ENCODE data around the gene DHX8. TPM values are rescaled to one million over a fixed set of nuclear protein-coding genes. Genes with fewer than 3 reads are reported as not detected.

DHX8 gene
- total and polyA plus RNA-seq, 10 of the 15 experiments (the other 5 are each of a cell fraction or from before 2014, with no cell fraction given): 27.6 to 50.4 (median 35.7) TPM

- TF ChIP-seq SUPT20H (IDR thresholded peaks at IDR 0.05; ENCODE audit: borderline replicate concordance, control insufficient read depth, low read depth, low read length) (no peak), CTCF (IDR thresholded peaks at IDR 0.05 in 2 of 3, conservative IDR thresholded peaks at IDR 0.05 in 1 of 3; ENCODE audit: control insufficient read depth in 2 of 3, extremely low read depth in 1 of 3, insufficient read depth in 1 of 3, low read depth in 3 of 3, low read length in 3 of 3) (no peak), SPI1 (IDR thresholded peaks at IDR 0.05; ENCODE audit: borderline replicate concordance, insufficient read depth, low read depth, low read length) (peak; percentile 55; the same call in 1 of the 2 replicates), GATAD2B (conservative IDR thresholded peaks at IDR 0.05; ENCODE audit: low read depth) (peak; percentile 62), DPF2 (IDR thresholded peaks at IDR 0.05) (no peak)
Observed at GRCh38 chr17:43517615-43518386, 34.0 kb downstream of the DHX8 start (continued).

GRCh38 chr17:43521389-43521788 is 37.6 kb downstream of the DHX8 start:
- RAD21 ChIA-PET (ENCODE audit: unreplicated experiment): interaction anchor here (0.8 to 1.9 kb wide), 3 partner anchors 52 to 152 kb away, joined by 4 to 11 read pairs (median 8); no protein-coding TSS in a partner anchor
- intact Hi-C loops (cut with micrococcal nuclease; ENCODE audit: unreplicated experiment) (loop anchor here (5.0 kb wide), 1 partner anchor 56 kb away; no protein-coding TSS in a partner anchor), in situ Hi-C loops (cut with MboI) (no loop called here)
- H2AFZ ChIP-seq (ENCODE audit: control insufficient read depth, low read depth, low read length): no peak overlapping the region
- POLR2A ChIA-PET: interaction anchor here (1.0 kb wide), 1 partner anchor 20 kb away, joined by 3 read pairs; no protein-coding TSS in a partner anchor
- WGBS (ENCODE audit: insufficient coverage, insufficient replicate concordance, low lambda C conversion rate, missing lambda C conversion rate): 100% methylated on average over 4 of the region's 4 CpGs
- FAIRE-seq: no peak
- H3K9me3 ChIP-seq (replicated peaks; ENCODE audit: control insufficient read depth, insufficient read depth, low read length): no peaks in the 10 kb centered on the region
- H3K4me1 ChIP-seq (ENCODE audit: control insufficient read depth, insufficient read depth, low read length): peaks cover 18% of the 10 kb centered on the region
- H4K20me1 ChIP-seq (ENCODE audit: control insufficient read depth, insufficient read depth): no peaks in the 10 kb centered on the region
- ATAC-seq: no peak
- BruUV-seq (replicated peaks): no TSS peak
- H3K27ac ChIP-seq (ENCODE audit: control insufficient read depth, insufficient read depth): no peak overlapping the region
- H3K4me3 ChIP-seq: no peak overlapping the region
- H3K79me2 ChIP-seq (ENCODE audit: control insufficient read depth, insufficient read depth, low read length): no peaks in the 10 kb centered on the region
- SMC1A ChIA-PET (ENCODE audit: uncharacterized antibody, unreplicated experiment): interaction anchor here (0.9 to 8.1 kb wide), 4 partner anchors 15 to 388 kb away, joined by 3 to 118 read pairs (median 3); partner anchors contain the start of gene DHX8
- peaks cover 27 to 45% of the 10 kb centered on the region in 2 experiments for H3K36me3 ChIP-seq (ENCODE audit: control insufficient read depth in 2 of 2, insufficient read depth in 2 of 2, low read length in 1 of 2)
- CTCF ChIA-PET: interaction anchor here (1.0 to 5.5 kb wide), 7 partner anchors 20 to 152 kb away, joined by 3 to 108 read pairs (median 5); no protein-coding TSS in a partner anchor
- H3K9ac ChIP-seq (ENCODE audit: control insufficient read depth, insufficient read depth, low read length): no peak overlapping the region
- no peaks in the 10 kb centered on the region for H3K27me3 ChIP-seq (replicated peaks in 1 of 2; ENCODE audit: control insufficient read depth in 2 of 2, insufficient read depth in 2 of 2, low read length in 1 of 2)
- no peak overlapping the region for H3K4me2 ChIP-seq (ENCODE audit: control insufficient read depth, insufficient read depth)
- DNase-seq (ENCODE audit: low read depth, low spot score): no peak
- TF ChIP-seq HDGF (IDR thresholded peaks at IDR 0.05): no peak
- no peak for TF ChIP-seq MXI1 (IDR thresholded peaks at IDR 0.05; ENCODE audit: low read depth, low read length)
- no peak for TF ChIP-seq FOXM1 (IDR thresholded peaks at IDR 0.05; ENCODE audit: low read depth, low read length)
- no peak for TF ChIP-seq RELA (IDR thresholded peaks at IDR 0.05; ENCODE audit: borderline replicate concordance, partially characterized antibody)
- no peak for TF ChIP-seq YBX1 (IDR thresholded peaks at IDR 0.05)
- TF ChIP-seq RAD51 (IDR thresholded peaks at IDR 0.05): no peak
- TF ChIP-seq SP1 (IDR thresholded peaks at IDR 0.05; ENCODE audit: low read depth, low read length): no peak
- TF ChIP-seq CHD2 (IDR thresholded peaks at IDR 0.05; ENCODE audit: borderline replicate concordance, low read depth, low read length): no peak
- no peak for TF ChIP-seq SIN3A (IDR thresholded peaks at IDR 0.05; ENCODE audit: low read depth, low read length)
- TF ChIP-seq ESRRA (IDR thresholded peaks at IDR 0.05; ENCODE audit: low read length): no peak
- TF ChIP-seq SKIL (IDR thresholded peaks at IDR 0.05; ENCODE audit: low read depth, poor library complexity, severe bottlenecking): no peak
- TF ChIP-seq NFXL1 (IDR thresholded peaks at IDR 0.05; ENCODE audit: borderline replicate concordance): no peak
- TF ChIP-seq RCOR1 (conservative IDR thresholded peaks at IDR 0.05; ENCODE audit: low read depth, low read length): no peak
